Mucosa of descending colon (tissue), 3 donors: ENCODE data around the gene PSMD13. TPM values are rescaled to one million over a fixed set of nuclear protein-coding genes. Genes with fewer than 3 reads are reported as not detected.
A peak's percentile ranks its signal among the peaks of the same experiment; 100 is the strongest.

Experiments
- ATAC-seq: fragments of 200-7000 bp; cut with Tn5 transposase; one replicate; pipeline ENCODE4 v1.9.1; 2020; ENCODE audit warnings: mild to moderate bottlenecking, moderate library complexity
- DNase-seq, 3 donors: peaks; one replicate each; pipeline ENCODE4 v3.0.0-alpha.2; 2020
- H3K36me3 ChIP-seq: fragments of 200-600 bp; one replicate; pipeline ENCODE4 v1.8.0; 2021; ENCODE audit warnings: low read depth, mild to moderate bottlenecking
- H3K4me1 ChIP-seq: fragments of 200-600 bp; one replicate; pipeline ENCODE4 v1.8.0; 2021; ENCODE audit warnings: low read depth, mild to moderate bottlenecking
- H3K4me3 ChIP-seq: fragments of 200-600 bp; one replicate; pipeline ENCODE4 v1.8.0; 2021; ENCODE audit warnings: mild to moderate bottlenecking
- H3K9me3 ChIP-seq: fragments of 200-600 bp; one replicate; pipeline ENCODE4 v1.8.0; 2021; ENCODE audit warnings: mild to moderate bottlenecking
- CTCF ChIP-seq: fragments of 200-600 bp; IDR thresholded peaks from one replicate; pipeline ENCODE4 v1.8.0; 2022; ENCODE audit warnings: antibody characterized with exemption, mild to moderate bottlenecking
- intact Hi-C, 2 donors: fragments of 100-400 bp; cut with DNase I in 1 of 2; cut with micrococcal nuclease in 1 of 2; formaldehyde crosslinking; loops; one replicate each; pipeline versions ENCODE4 v1.11.0 to v1.11.1; 2022; cut with DNase I, micrococcal nuclease
- total RNA-seq, 3 donors: library from RNA; stranded (reverse); fragmentation: NEBNext Ultra II Directional in 2 of 3; extraction: Animal tissue kit (Norgen Biotek cat#: 25700) in 2 of 3; gene quantifications; one replicate each; pipeline versions ENCODE4 v1.2.1 to v1.2.4, GENCODE V29; 2021 to 2023
- donor health status: DM: no; HTN: no; CAD: no; lungs with moderate emphysema.
- donor health status: DM: no; HTN: no; CAD: no.
- donor health status: DM: no; HTN: yes; CAD: no.

Gene PSMD13
- total RNA-seq, 3 donors from 2014 or later = 92.6 to 110 (median 96.4) TPM

- Histone ChIP-seq H3K4me1 (peaks cover 14% of the 10 kb centered on the region), H3K4me3 (no peak overlapping the region), H3K9me3 (no peaks in the 10 kb centered on the region), H3K36me3 (no peaks in the 10 kb centered on the region)
- no peak for ATAC-seq
- intact Hi-C loops = no loop called here
- DNase-seq = peak in 1 of 3 donors; percentile 46
- no peak for TF ChIP-seq CTCF
Observed at GRCh38 chr11:291281-292210, 54.8 kb downstream of the PSMD13 start.

GRCh38 chr11:292211-293121, 55.7 kb downstream of the PSMD13 start:
- TF ChIP-seq CTCF = no peak
- H3K9me3 ChIP-seq = no peaks in the 10 kb centered on the region
- ATAC-seq = no peak
- H3K36me3 ChIP-seq = no peaks in the 10 kb centered on the region
- intact Hi-C loops = no loop called here
- peak in 1 of 3 donors; percentile 50 for DNase-seq
- no peak overlapping the region for H3K4me3 ChIP-seq
- peaks cover 20% of the 10 kb centered on the region for H3K4me1 ChIP-seq

GRCh38 chr11:293271-293851, 56.6 kb downstream of the PSMD13 start:
- no peak for TF ChIP-seq CTCF
- no peak overlapping the region for H3K4me3 ChIP-seq
- intact Hi-C loops = no loop called here
- H3K9me3 ChIP-seq = no peaks in the 10 kb centered on the region
- peaks cover 17% of the 10 kb centered on the region for H3K4me1 ChIP-seq
- ATAC-seq = no peak
- no peak for DNase-seq
- no peaks in the 10 kb centered on the region for H3K36me3 ChIP-seq

- intact Hi-C loops = no loop called here
- no peak for TF ChIP-seq CTCF
- Histone ChIP-seq H3K9me3 (no peaks in the 10 kb centered on the region), H3K4me1 (peaks cover 17% of the 10 kb centered on the region), H3K36me3 (no peaks in the 10 kb centered on the region), H3K4me3 (no peak overlapping the region)
- DNase-seq (peak in 1 of 3 donors; percentile 49), ATAC-seq (no peak)
Observed at GRCh38 chr11:293852-294661, 57.3 kb downstream of the PSMD13 start.

GRCh38 chr11:294780-295179, 58.0 kb downstream of the PSMD13 start:
- DNase-seq (no peak), ATAC-seq (no peak)
- H3K9me3 ChIP-seq = no peaks in the 10 kb centered on the region
- H3K4me3 ChIP-seq = no peak overlapping the region
- intact Hi-C loops = no loop called here
- peaks cover 15% of the 10 kb centered on the region for H3K4me1 ChIP-seq
- H3K36me3 ChIP-seq = no peaks in the 10 kb centered on the region
- TF ChIP-seq CTCF = no peak
